ENCODE measurements around the gene C11orf58.

C11orf58 gene

GRCh38 chr11:16769386-16769785 lies 30.9 kb downstream of the C11orf58 start:
- DNase-seq (ENCODE audit: low read depth), result no peak

- no peak for DNase-seq (ENCODE audit: low read depth)
These were observed 31.6 kb downstream of the C11orf58 start for GRCh38 chr11:16770016-16770415.

DNA sequence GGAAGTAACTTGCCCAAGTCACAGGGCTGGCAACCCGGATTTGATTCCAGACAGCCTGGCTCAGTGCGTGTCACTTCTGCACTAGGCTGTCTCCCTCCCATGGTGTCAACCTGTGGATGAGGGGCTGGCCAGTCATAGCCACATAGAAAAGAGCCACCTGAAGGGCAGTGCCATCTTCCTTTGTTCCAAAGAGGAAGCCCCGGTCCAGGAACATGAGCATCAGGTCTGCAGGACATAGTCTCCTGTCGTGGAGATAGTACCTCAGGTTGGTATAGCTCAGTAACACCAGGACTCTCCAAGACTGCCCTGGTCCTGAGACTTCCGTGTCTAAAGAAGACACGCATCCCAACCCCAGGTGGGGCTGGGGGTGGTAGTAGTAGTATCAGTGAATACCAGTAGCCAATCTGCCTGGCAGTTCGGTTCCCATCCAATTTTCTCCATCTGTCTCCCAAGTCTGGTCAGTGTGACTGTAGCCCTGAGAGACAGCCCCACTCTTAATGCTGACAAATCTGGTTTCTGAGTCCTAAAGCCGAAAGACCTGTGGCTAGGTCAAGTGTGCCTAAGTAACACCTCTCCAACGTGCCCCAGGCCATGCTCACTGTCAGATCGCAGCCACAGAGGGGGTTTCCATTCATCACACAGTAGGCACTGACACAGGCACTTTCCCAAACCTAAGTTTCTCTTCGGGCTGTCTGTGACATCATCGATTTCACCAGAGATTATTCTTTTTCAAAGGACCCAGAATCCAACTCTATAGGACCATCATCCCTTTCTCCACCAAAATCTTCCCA lies 33.1 kb downstream of the C11orf58 start:
- DNase-seq (ENCODE audit: low read depth), result no peak

- no peak for DNase-seq (ENCODE audit: low read depth)
These were observed 33.7 kb downstream of the C11orf58 start for GRCh38 chr11:16772141-16772512.

GRCh38 chr11:16773981-16774935 lies 35.8 kb downstream of the C11orf58 start:
- no peak for DNase-seq (ENCODE audit: low read depth)

GRCh38 chr11:16774936-16775613 lies 36.6 kb downstream of the C11orf58 start:
- no peak for DNase-seq (ENCODE audit: low read depth)

DNA sequence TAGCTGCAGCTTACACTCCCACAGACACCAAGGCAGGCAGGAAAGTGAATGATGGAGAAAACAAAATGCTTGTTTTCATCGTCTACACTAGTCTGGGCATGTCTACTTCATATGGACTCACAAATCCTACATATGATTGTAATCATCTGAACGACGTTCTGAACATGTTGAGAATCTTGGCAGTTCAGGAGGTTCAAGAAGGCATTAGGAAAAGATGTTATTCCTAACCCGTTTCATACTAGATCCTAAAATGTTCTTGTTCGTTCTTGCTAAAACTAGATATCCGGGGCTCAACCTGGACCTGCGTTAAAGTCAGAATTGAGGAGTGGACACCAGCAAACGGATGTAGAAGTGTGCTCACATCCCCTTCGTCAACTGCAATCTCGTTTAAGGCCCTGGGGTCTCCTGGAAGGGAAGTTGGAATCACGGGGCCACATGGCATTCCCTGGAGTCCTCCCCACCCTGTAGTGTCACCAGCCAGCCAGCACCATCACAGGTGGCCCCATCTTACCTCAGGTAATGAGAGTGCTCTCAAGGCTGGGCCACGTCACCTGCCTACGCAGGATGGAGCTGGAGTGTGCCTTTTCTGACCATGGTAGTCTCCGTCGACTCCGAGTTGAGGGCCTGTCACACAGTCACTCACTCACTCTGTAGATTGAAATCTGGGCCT lies 37.3 kb downstream of the C11orf58 start:
- DNase-seq (ENCODE audit: low read depth), result no peak

- no peak for DNase-seq (ENCODE audit: low read depth)
These were observed 38.5 kb downstream of the C11orf58 start for GRCh38 chr11:16776711-16777612.

- no peak for DNase-seq (ENCODE audit: low read depth)
These were observed 39.1 kb downstream of the C11orf58 start for GRCh38 chr11:16777613-16777975.

DNA sequence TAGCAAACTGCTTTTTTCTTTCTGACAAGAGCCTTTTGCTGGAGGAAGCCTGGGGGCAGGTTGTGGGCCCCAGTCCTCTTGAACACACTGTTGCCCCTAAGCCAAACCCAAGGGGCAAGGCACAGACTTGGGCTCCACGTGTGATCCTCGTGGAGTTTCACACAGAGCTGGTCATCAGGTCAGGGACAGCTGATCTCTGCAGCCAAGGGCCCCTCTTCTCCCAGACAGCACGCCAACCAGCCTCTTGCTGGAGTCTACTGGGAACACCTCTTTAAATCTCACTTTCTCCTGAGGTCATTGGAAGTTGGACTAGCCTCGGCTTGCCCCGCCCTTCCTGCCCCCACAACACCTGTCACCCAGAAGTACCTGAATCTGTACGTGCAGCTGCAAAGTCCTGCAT lies 39.8 kb downstream of the C11orf58 start:
- no peak for DNase-seq (ENCODE audit: low read depth)

GRCh38 chr11:16778876-16779275 lies 40.4 kb downstream of the C11orf58 start:
- no peak for DNase-seq (ENCODE audit: low read depth)

DNA sequence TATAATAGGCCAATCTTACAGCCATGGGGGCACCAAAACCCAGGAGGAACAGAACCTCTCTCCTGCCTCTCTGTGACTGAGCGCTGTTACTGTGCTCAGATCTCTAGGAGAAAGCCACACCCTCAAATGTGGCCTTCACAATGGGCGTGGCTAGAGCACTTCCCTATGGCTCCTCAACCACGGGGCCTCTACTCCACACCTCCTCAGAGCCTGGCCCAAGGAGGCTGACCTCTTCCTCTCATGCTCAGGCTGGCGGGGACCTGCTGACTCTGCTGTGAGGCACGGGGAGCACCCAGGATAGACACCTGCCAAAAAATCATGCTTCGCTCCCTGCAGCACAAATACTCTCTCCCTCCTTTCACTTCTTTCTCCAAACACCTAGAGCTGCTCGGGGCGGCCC lies 41.0 kb downstream of the C11orf58 start:
- DNase-seq (ENCODE audit: low read depth), result peak; percentile 54

GRCh38 chr11:16780146-16780545 lies 41.7 kb downstream of the C11orf58 start:
- DNase-seq (ENCODE audit: low read depth), result no peak

- no peak for DNase-seq (ENCODE audit: low read depth)
These were observed 42.5 kb downstream of the C11orf58 start for GRCh38 chr11:16780698-16781550.

DNA sequence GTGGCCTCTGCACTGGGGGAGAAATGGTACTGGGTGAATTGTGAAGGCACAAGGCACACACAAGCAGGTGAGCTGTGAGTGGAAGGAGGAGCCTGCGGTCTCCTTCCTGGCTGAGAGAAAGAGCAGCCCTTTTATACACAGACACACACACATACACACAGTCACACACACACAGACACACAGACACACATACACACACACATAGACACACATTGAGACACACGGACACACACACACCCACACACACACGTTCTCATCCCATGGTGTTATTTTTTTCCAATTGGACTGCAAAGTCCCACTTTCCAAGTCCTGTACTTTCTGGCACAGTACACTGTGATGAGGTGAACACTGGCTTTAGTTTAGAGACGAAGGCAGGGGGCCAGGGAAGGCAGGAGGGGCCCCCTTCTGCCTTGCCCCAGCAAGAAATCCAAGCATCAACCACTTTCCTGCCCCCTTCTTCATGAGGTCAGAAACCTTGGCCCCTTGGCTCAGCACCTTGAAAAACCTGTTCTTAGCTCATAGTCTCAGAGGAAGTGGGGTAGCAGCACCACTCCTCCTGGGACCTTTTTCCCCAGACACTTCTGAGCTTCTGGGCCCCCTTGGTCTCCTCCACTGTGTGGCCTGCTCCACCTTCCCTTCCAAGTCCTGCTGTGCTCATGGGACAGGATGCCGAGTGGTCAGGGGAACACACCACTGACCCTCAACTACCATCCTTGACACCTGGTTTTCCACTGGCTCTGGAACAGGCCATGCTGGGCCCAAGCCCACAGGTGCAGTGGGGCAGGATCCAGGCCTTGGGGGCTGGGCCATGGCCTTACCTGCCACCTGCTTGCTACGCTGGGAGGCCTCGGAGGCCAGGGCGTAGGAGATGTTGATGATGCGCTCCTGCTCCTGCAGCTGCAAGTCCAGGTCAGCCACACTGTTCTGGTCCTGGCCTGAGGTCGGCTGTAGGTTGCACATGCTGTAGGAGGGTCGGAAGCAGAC lies 43.8 kb downstream of the C11orf58 start:
- no peak for DNase-seq (ENCODE audit: low read depth)

- no peak for DNase-seq (ENCODE audit: low read depth)
These were observed 44.9 kb downstream of the C11orf58 start for GRCh38 chr11:16783321-16783801.

DNA sequence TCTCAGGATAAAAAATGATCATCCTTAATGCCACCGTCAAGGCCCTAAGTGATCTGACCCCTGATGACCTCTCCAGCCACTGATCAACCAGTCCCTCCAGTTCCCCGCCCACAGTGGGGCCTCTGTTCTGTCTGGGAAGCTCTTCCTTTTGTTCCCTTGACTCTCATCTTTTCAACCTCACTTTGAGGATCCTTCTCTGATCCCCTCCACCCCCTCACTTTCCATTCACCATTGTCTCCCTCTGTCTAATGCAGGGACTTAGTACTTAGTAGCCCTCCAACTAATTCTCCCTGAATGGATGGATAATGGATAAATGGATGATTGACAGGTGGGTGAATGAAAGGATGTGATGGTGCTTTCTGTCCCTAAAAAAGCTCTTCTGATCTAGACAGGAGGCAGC lies 45.6 kb downstream of the C11orf58 start:
- DNase-seq (ENCODE audit: low read depth), result no peak

DNA sequence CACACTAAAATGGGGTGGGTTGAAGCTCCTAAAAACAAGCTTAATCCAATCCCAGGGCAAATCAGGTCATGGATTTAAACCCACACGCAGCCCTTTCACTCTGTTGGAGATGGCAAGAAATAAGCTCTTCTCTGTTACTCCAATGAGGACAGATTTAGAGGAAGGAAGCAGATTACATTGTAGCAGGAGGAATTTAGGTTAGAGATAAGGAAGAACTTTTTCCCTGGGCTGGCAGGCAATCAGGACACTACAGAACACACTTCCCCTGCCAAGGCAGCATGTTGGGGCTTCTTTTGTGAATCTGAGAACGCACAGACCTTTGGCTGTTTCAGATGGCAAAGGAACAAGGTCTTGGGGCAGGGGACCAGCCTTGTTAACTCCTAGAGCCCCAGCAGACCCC lies 46.2 kb downstream of the C11orf58 start:
- DNase-seq (ENCODE audit: low read depth), result no peak
